IPS-NIHi7 (cell line): ENCODE data around the gene C10orf143.
"Not testable (repeated sequence)": the region's sequence is repeated elsewhere in the genome, so short reads cannot be mapped to it uniquely, and the experiment has no call there.

Experiments used
- DNase-seq: peaks from one replicate; pipeline ENCODE4 v3.0.0; 2012; ENCODE audit warnings: mixed read lengths; ENCODE audit errors: extremely low spot score

The C10orf143 gene

DNA sequence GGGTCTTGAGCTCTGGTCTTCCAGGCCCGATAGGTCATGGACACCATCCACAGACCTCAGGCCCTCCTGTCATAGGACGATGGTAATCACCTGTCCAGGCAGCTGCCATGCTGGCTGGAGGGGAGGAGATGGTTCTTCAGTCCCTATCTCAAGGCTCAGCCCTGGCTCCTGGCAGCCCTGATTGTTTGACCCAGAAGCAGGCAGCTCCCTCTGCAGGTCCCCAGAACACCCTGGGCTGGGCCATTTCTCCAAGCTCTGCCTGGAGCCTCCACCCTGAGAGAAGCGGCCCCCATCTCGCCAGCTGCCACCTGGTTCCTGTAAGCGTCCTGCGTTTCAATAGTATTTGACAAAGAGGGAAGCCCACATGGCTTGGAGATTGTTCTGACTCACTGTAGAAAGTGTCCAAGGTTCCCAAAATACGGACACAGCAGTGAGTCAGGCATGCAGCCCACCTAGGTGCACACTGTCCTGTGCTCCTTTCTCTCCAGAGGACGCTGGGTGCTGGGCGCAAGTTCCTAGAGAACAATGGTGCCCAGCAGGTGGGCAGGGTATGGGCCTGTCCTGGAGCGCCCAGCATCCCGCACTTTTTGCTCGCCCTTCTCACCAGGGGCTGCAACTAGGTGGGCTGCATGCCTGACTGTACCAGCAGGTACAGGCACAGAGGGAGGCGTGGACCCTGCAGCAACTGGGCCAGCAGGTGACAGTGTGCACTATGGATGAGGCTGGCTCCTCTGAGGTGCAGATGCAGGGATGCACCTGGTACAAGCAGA lies 74.1 kb downstream of the C10orf143 start:
- no peak for DNase-seq

DNA sequence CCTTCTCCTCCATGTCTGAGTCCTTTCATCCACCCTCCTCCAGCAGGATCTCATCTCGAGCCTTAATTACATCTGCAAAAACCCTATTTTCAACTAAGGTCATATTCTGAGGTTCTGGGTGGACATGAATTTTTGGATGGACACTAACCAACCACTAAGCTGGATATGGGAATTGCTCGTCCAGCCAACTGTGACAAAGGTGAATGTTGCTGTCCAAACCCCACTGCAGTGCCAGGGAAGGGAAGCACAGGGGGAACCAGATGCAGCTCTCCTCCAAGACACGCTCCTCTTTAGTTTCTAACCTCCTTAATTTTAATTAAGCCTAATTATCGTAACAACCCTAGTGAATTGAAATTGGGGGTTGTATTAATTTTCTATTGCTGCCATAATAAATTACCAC lies 81.4 kb downstream of the C10orf143 start:
- DNase-seq, result no peak

- DNase-seq, result no peak
Observed at GRCh38 chr10:130028465-130028819, 82.2 kb downstream of the C10orf143 start.

- DNase-seq, result no peak
Observed at GRCh38 chr10:130027716-130028464, 82.7 kb downstream of the C10orf143 start.

DNA sequence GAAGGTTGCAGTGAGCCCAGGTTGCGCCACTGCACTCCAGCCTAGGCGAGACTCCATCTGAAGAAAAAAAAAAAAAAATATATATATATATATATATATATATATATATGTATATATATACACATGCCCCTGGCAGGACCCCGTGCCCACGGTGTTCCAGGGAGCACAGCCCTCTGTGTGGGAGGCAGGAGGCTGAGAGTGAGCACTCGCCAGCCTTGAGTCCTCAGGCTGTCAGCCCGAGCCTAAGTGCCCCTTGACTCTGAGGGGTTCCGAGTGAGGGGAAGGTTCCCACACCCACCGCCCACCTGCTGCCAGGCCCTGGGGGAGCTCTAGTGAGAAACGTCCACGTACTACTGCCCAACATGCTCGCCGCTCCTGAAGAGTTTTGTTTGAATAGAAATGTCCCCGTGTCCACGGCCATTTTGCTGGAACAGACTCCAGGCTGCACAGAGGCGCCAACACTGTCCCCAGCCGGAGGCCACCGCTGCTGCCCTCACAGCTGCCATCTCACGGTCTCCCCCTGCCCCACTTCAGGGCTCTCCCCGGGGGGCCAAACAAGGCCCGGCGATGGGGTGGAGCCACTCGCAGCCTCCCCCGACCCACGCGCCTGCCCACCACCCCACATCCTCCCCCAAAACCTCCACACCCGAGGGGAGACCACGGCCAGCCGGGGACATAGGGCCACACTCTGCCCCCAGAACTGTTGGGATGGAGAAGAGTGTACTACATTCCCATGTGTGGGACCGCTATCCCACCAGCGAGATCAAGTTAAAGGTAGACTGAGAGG lies 83.8 kb downstream of the C10orf143 start:
- DNase-seq, result no peak

GRCh38 chr10:130025811-130026485 lies 84.7 kb downstream of the C10orf143 start:
- DNase-seq, result no peak

DNA sequence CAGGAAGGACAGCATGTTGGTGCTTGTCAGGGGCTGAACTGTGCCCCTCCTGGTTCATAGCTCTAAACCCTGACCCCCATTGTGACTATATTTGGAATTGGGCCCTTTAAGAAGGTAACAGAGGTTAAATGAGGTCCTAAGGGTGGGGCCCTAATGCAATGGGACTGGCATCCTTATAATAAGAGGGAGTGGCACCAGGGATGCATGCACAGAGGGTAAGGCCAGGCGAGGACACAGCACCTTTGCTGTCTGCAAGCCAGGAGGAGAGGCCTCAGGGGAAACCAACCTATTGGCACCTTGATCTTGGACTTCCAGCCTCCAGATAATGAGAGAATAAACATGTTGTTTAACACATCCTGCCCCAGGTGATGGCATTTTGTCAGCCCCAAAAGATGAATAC lies 85.3 kb downstream of the C10orf143 start:
- DNase-seq, result no peak

GRCh38 chr10:130024779-130025325 lies 85.8 kb downstream of the C10orf143 start:
- no peak for DNase-seq

DNA sequence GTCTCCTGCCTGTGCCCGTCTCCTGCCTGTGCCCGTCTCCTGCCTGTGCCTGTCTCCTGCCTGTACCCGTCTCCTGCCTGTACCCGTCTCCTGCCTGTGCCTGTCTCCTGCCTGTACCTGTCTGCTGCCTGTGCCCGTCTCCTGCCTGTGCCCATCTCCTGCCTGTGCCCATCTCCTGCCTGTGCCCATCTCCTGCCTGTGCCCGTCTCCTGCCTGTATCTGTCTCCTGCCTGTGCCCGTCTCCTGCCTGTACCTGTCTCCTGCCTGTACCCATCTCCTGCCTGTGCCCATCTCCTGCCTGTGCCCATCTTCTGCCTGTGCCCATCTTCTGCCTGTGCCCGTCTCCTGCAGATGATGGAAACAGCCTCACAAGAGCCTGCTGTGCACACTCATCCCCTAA lies 86.3 kb downstream of the C10orf143 start:
- not testable (repeated sequence) for DNase-seq

- DNase-seq, result no peak
Observed at GRCh38 chr10:130023454-130024230, 87.0 kb downstream of the C10orf143 start.

DNA sequence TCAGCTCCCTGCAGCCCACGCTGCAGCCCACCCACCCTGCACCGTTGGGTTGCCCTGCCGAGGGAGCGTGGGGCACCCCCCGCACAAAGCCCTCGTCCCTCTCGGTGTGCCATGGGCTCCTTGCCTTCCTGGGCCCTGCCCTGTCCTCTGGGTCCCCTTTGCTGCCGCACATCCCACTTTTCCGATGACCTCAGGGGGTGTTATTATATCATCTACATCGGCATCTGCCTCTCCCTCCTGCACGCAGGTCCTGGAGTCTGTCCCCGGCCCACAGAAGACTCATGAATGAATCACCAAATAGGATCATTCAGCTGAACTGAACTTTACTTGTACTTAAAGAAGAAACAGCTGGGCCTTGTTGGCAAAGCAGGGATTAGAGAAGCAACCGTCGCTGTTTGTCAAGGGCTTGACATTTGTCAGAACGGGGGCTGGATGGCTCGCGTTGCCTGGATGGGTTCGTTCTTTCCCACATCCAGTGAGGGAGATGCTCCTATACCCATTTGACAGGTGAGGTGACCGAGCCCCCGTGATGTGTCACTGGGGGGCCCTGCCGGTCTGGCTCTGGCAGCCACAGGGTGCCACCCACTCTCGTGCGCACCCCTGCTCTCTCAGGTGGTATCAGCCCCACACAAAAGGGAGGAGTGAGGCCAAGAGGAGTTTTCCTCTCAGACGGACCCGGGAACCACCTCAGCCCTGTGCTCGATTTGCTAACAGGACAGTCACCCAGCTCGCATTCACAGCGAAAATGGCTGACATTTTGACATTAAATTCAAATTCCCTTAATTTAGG lies 87.9 kb downstream of the C10orf143 start:
- no peak for DNase-seq

- DNase-seq, result no peak
Observed at GRCh38 chr10:130022086-130022485, 88.5 kb downstream of the C10orf143 start.

GRCh38 chr10:130021383-130021950 lies 89.2 kb downstream of the C10orf143 start:
- DNase-seq, result no peak

GRCh38 chr10:130020651-130021382 lies 89.8 kb downstream of the C10orf143 start:
- DNase-seq, result no peak

DNA sequence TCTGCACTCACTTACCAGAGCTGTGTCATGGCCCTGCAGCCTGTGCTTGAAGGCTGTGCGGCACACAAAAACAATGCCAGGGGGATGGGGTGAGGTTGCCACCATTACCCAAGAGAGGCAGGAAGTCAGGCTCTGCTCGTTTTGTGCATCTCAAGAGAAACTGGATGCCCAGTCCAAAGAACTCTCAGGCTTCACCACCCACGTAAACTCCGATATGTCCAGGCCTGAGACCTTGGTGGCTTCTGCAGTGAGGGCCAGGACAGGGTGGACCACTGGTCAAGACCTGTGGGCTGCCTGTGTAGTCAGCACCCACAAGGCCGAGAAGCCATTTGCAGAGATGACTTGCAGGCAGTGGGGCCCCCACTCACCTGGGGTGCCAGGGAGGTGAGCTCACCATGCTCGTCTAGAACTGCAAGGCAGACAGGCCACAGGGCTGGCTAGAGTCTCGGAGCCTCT lies 91.9 kb downstream of the C10orf143 start:
- no peak for DNase-seq

DNA sequence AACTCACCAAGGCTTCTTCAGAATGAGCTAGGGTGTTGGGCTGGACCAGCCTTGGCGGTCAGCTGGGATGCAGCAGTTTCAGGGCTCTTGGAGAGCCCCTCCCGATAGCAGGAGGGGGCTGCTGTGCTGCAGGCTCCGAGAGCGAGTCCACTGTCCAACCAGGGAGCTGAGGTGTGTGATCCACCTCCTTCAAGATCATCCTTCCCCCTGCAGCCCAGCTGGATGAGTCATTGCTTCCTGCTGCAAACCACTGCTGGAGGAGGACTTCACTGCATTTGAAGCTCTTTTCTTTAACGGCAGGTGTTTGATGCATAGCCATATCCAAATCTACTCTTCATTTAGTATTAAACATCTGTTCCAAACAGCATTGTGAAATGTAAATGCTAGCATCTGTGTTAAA lies 92.4 kb downstream of the C10orf143 start:
- DNase-seq, result peak; percentile 68

- no peak for DNase-seq
Observed at GRCh38 chr10:130017631-130018022, 93.0 kb downstream of the C10orf143 start.

DNA sequence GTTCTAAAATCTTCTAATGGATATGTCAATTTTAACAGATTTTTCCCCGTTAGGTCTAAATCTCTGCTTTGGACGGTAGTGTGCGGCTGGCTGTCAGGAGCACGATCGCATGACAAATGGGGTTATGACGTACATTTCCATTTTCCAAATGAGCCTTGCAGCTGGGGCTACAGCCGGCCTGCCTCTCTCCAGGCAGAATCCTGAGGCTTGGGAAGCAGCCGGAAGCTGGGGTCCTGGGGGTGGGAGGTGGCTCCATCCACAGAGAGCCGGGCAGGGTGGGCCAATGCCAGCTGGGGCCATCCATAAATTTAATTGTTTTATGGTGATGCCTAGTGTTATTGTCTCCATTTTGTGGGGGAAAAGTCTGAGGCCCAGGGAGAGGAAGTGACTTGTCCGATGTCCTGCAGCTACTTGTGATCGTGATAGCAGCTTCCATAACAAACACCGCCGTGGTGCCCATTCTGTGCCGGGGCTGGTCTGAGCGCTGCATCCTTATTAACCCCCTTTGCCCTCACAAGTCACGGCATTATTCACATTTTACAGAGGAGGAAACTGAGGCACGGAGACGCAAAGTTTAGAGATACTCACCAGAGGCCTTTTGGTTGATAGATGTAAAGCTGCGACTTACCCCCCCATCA lies 93.5 kb downstream of the C10orf143 start:
- DNase-seq, result no peak
